Fibroblast of skin of right biceps (primary cell): Measurements from ENCODE around the gene AFAP1.

ENCODE experiments used
- DNase-seq: peaks from one replicate; pipeline ENCODE4 v3.0.0-alpha.2; 2013

AFAP1 gene

DNA sequence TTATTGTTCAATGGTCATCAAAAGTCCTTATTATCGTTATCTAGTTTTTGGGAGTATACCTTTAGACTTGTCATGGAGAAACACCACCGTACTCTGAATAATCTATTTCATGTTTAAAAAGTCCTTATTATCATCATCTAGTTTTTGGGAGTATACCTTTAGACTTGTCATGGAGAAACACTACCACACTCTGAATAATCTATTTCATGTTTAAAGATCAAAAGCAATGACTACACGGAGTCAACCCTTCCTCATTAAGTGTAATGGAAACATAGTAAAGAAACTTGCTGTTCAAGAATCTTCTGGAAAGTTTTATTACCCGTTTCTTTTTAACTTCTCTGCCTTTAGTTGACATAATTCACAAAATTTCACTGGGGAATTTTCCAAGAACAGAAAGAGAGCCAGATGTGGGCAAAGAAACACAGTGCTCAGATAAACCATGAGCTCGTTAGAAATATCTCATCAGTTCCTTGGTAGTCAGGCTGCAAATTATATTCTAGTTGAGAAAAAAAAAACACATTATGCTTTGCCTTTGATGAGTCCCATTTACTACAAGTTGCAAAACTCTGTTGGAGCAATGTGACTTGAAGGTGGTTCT, 158.8 kb downstream of the AFAP1 start:
- DNase-seq, result no peak

DNA sequence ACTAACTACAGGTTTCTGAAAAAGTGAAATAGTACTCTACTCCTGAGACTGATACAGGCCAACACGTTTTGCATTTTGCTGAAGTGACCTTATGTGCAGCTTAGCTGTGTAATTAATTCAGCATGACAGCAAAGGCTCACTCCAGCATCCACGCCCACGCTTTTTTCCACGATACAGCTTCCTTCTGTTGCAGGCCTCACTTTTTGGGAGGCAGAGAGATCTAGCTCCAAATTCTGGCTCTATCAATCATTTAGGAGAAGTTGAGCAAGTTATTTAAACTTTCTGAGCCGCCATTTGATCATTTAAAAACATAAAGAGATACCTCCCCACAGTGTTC, 160.3 kb downstream of the AFAP1 start:
- peak; percentile 33 for DNase-seq

DNA sequence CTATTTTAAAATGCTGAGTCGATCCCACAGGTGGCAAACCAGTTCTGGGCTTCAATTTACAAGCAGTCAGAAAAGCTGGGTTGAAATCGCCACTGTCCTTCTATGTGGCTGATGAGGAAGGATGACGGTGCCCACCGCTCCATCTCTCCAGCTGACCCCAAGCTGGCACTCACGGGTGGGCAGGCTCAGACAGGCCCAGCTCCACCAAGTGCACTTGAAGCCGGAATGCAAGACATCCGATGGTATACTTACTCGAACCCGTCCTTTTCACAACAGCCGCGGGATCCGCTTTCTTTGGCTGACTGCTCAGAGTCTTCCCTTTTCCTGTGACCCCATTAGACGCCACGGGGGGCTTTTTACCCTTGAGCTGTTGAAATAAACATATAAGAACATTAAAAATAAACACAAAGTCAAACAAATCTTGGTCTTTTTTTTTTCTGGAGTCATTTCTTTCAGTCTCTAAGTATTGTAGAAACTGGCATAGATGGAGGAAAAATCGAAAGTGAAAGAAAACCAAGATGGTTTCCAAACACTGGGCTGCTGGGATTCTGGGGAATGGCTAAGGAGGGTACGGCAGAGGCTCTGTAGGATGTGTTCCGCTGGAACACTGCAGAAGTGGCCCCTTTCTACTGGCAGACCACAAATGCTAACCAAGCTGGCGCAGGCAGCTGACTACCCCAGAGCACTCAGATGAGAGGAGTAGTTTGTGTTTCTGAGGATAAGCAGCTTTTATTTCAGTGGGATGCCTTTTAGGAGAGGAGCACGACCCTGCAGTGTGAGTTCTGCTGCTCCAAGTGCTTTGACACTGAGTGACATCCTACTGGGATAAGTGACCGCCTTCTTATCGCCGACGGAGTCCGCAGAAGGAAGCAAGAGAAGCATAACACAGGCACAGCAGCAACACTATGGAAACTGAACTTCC, 160.9 kb downstream of the AFAP1 start:
- DNase-seq, result no peak

DNA sequence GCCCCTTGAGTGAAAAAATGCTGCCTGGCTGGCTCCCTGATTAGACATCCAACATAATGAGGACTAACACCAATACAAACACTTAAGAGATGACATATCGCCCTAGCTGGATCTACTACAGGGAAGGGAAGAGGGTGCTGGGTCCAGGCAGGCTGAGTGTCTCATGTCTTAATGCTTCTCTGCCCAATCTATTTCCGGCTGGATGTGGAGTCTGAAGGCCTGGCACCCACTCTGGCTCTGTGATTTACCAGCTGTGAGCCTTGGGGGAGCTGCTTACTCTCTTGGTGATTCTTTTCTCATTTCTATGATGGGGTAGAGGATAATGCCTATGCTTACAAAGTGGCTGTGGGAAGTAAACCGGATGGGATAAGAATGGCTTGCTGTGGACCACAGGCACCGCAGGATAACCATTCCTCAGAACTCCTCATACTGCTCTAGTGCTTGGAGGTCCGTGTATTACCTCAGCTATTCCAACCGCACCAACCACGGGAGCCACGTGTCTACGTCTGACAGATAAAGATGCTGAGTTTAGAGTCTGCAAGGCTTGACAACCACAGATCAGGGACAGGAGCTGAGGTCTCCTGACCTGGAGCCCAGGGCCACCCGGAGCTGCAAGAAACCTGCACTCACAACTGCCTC, 161.7 kb downstream of the AFAP1 start:
- no peak for DNase-seq

DNA sequence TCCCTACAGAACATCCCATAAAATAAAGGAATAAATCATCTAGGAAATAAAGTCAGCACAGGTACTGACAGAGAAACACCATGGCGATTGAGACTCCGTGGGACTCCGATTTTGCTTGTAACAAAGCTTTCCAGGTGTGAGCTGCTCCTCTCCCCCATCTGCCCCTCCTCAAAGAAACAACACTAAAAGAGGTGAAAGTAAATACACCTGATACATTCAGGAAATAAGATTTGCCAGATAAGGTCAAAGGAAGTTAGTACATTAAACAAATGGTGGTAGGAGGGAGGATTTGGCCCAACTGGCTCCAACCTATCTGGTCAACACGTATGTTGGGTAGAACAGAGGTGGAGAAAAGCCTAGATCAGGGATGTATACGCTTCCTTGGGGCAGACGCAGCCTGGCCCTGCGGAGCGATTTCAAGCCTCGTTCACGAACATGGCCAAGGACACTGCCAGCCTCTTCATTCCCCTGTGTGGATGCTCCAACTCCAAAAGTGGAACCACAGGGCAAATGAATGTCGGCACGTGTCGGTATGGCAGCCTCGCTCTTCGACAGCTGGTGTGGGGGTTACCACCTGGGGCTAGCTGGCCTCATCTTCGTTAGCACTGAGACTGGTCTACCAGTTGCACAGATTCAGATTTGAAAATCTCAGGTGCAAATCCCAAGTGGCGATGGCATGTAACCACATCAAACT, 162.5 kb downstream of the AFAP1 start:
- no peak for DNase-seq

DNA sequence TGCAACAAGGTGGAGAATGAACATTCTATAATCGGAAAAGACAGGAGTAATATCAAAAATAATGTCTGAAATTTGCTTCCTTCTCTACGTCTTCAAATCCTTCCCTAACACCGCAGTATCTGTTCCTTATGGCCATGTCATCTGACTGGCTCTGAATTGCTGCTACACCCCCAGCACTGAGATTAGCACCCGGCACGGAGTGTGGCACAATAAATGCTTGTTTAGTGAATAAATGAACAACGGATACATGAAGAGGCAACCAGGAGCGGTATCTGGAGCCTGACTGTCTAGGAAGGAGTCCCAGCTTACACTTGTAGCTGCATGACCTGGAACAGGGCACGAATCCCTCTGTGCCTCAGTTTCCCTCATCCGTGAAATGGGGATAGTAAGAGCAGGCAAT, 164.3 kb downstream of the AFAP1 start:
- no peak for DNase-seq

DNA sequence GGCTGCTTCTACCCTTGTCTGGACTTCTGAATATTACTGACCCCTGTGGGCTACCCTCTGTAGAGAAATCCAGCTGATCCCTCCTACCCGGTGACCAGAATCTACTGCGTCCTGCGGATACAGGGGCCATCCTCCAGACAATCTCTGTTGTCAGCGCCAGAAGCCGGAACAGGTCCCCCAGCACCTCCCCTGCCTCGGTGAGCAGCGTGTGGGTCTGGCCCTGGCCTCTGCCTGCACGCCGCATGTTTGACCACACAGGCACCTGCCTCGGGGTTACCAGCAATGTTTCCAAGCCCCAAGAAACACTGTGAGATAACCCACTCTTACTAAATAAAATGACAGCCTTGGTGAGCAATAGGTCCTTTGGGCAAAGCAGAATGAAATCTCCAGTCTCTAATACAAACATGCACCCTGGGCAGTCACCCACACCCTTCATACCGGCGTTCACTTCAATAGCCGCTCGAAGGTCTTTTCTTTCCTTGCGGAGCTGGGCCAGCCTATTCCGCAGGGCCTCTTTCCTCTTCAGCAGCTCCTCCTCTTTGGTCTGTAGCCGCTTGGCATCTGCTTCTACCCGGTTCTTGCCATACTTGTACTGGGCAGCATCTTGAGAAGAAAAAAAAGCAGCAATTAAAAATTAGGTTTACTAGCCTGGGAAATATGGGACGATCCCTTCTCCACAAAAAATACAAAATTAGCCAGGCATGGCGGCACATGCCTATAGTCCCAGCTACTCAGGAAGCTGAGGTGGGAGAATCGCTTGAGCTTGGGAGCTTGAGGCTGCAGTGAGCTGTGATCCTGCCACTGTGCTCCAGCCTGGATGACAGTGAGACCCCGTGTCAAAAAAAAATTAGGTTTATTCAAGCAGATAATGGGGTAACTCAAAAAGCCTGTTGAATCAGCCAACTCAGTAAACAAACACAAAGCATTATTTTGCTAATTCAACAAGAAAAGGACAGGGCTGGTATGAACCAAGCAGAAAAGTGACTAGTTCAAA, 165.1 kb downstream of the AFAP1 start:
- no peak for DNase-seq

DNA sequence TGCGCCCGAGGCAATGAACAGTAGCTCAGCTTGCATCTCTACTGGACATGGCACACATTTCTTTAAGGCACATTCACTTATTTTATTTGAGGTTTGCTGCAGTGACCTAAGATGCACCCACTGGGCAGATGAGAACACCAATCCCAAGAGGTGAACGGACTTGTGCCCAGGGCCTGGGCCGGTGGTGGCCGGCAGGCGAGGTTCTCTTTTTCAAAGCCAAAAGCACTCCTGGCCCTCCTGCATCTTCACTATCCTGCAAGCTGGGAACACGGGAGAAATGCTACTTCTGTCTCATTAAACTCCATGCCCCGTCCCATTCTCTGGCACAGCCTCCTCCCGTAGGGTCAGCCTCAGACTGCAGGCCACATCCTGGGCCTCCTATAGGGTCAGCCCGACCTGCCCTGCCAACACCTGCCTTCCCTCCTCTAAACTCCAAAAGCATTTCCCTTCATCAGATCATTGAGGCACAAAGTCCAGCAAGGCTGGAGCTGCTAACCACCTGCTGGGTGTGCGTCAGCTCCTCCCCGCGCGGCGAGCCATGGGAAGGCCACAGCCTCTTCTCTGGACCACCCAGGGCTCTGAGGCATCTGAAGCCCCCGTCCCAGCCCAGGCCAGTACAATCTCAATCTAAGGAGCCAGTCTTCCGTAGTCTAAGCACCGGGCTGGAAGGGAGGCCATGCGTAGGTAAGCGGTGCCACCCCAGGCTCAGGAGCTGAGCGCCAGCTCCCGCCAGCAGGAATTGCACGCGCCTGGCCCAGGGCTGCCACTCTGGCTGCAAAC, 166.1 kb downstream of the AFAP1 start:
- no peak for DNase-seq

DNA sequence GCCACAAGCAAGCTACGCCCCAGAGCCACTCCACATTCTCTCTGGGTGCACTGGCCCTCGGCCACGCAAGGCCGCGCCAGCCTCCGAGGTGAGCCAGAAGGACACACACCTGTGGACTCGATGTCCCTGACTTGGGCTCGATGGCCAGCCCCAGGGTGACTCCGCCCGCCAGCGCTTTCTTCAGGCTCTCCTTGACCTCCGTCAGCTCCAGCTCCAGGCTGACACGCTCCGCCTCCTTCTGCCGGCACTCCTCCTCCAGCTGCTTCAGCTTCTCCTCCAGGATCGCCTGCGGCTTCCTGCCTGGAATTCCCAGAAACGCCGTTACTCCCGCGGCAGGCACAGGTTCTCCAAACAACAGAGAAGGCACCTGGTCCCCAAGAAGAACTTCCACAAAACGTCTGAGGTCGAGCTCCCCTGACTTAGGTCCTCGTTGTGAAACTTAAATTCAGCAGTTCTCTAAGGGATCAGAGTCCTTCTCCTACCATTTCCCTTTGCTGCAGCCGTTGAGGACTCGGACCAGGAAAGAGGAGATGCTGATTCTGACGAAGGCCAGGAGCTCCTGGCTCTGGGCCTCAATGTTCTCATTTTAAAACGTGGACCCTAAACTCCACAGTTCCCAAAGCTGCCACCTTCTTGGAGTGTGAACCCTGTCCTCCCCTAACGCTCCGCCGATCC, 166.8 kb downstream of the AFAP1 start:
- peak; percentile 36 for DNase-seq

DNA sequence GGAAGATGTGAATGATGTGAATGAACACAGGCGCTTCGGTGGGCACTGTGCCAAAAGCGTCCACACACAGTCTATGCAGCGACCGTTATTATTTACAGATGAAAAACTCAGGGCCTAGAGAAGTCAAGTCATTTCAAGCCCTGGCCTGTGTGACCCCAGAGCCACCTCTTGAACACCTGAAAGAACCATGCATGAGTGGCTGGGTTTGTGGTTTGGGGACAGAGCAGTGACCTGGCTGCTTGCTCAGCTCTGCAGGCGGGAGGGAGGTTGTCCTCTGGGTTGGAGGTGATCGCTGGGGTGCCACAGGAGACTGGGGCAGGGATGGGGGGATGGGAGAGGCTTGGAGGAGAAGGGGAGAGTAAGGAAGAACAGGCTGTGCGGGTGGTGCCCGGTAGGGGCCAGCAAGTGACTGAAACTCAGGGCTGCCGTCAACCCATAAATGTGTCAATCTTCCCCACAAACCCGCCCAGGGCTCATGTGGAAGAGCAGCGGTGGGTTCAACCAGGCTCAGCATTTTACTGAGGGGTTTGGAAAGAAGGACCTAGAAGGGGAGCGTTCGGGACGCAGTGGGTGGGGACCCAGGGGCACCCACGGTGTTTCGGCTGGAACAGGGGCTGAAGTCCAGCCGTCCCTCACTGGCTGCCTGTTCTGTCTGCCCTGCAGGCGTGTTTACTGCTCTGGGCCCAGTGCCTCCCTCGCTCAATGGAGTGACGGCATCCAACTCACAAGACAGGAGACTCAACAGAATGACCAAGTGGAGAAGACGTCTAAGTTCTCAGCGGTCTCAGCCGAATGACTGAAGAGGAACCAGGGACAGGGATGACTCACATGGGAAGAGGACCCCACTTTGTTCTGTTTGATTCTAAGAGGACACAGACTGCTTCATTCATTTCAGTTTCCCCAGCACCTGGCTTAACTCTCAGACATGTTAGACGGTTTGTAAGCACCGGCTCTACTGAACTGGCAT, 167.8 kb downstream of the AFAP1 start:
- DNase-seq, result no peak

DNA sequence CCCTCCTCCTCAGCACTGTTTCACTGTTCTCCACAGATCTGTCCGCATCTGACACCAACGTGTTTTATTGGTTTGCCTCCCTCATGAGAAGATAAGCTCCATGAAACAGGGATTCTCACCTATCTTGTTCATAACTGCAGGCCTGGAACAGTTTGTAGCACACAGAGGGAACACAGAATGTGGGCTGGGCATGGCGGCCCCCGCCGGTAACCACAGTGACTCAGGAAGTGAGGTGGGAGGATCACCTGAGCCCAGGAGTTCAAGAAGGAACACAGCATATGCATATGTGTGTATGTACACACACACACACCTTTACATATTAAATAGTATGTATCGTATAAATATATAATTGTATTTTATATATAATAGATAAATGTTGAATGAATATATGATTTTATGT, 168.6 kb downstream of the AFAP1 start:
- no peak for DNase-seq

DNA sequence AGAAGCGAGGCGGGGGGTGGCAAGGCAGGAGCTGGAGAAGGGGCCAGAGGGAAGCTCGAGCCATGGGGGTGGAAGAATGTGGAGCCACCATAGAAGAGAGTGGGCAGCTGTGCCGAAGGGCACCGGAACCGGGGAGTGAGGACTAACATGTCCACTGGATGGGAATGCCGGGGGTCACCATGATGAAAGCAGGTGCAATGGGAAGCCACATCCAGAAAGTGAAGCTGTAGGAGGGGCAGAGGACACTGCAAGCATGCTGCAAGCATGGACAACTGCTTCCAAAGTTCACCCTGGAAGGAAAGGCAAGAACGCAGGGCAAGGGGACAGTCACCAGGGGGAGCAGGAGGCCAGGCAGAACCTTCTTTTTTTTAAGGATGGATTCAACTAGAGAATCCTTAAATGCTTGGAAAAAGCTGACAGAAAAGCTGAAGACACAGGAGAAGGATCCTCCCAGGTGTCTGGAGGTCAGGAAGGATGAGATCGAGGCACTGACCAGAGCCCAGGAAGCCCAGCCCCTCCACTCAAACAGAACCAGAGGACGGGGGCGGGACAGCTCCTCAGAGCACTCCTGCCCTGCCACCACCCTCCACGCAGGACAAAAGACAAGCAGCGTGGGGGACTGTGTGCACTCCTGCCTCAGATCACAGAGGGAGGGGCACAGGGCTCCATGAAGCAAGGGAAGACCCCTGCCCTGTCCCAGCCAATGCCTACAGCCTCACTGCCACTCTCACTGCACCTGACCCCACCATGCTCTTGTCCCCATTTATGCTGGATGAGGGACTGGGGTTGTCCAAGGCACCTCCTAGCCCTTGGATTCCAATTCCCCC, 169.2 kb downstream of the AFAP1 start:
- DNase-seq, result no peak

DNA sequence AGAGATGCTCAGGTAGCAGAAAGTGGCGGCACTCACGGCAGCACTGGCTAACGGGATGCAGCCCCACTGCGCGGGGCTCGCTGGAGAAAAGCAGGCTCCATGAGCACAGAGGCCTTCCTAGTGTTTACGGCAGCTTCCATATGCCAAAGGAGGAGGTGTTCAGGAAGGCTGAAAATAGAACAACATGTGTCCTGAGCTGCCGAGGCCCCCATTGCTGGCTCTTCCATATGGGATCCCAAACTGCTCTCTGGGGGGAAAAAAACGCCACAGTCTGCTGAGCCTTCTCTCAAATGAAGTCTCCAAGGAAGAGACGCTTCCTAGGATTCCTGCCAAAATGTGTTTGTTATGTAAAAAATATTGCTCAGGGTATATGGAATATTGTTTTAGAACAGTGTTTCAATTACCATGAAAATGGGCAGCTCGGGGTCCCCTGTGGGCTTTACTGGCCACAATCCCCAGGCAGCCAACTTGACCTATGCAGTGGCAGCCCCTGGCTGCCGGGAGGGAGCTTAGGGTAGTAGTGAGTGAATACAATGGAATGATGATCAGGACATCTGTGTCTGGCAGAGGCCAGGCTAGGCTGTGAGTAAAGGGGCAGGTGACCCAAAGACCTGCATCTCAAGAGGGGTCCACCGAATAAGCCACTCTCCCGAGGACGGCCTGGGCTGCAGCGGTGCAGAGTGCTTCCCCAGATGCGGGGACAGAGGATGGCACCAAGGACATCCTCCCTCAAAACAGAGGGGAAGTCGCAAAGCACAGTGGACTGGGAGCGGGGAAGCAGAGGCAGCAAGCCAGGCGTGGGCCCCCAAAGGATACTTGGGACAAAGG, 170.1 kb downstream of the AFAP1 start:
- DNase-seq, result no peak

DNA sequence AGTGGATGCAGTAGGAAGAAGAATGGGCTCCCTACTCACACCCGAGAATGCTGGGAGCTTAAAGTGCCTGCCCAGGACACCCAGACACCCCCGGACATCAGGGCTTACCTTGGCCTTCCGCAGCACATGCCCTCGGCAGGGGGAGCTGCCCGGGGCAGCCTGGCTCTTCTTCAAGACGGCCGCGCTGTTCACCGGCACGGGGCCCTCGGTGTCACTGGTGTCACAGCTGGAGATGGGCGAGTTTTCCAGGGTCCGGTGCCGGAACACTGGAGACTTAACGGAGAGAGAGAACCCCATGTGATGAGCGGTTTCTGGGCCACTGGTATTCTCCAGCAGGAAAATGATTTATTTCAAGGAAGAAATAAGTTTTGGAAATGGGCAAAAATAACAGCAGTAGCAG, 170.9 kb downstream of the AFAP1 start:
- no peak for DNase-seq

DNA sequence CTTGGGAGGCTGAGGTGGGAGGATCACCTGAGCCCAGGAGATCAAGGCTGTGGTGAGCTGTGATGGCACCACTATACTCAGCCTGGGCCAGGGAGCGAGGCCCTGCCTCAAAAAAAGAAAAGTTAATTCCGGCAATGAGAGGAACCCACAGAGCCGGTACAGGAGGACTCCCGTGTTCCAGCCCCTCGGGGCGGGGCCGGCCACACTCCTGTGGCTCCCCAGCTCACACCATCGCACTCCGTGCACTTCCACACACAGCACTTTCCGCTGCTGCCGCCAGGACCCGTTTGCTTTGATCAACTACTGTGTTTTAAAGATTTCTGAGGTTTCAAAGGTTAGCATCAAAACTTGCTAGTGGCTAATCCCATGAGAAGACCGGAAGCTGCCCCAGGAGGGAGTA, 171.7 kb downstream of the AFAP1 start:
- DNase-seq, result no peak

DNA sequence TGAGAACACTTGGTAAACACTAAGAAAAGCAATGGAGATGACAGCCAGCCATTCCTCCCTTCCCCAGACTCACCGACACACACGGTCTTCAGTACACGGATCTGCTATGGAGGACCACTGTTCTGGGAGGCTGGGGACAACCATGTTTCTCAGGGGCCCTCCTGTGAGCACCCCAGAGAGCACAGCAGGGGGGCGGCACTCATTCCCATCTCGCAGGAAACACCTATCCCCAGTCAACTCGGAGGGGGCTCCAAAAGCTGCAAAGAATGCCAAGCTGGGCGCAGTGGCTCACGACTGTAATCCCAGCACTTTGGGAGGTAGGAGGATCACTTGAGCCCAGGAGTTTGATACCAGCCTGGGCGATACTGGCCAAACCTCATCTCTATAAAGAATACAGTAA, 172.1 kb downstream of the AFAP1 start:
- DNase-seq, result no peak

DNA sequence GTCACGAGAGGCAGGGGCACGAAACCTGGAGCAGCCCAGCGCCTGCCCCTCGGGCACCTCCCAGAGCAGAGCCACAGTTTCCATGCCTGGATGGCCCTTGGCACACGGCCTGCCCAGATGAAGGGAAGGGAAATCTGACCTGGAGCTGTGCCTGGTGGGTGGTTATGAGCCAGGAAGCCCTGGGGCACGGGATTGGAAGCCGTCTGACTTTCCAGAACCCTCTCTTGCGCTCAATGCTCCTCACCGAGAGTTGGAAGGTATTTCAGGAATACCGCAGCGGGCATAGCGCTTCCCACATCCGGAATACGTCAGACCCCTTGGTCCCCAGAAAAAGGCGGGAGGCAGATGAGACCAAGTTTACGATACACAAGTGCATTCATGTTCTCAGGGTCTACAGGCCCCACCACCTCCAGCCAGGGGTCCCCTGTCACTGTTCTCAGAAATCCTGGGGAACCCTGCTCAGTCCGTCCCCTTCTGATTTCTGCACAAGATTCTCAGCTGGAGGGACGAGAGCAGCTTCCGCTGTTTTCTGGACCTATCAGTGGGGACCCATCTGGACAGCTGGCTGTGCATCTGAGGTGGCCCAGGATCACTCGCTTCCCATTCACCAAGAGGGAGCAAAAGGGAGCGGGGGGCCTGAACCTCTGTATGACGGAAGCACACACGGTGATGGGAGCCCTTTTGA, 172.9 kb downstream of the AFAP1 start:
- no peak for DNase-seq
